Duodenal mucosa (tissue), 2 donors: ENCODE data around the gene HSDL2.
"Not testable (repeated sequence)": the region's sequence is repeated elsewhere in the genome, so short reads cannot be mapped to it uniquely, and the experiment has no call there.

ENCODE experiments used
- H3K27ac ChIP-seq: one replicate; pipeline ENCODE4 v1.7.0; 2013; ENCODE audit warnings: low read depth, low read length
- H3K27me3 ChIP-seq, 2 donors: one replicate each; pipeline ENCODE4 v1.7.0; 2013; ENCODE audit warnings: low read length in 2 of 2, control low read depth in 1 of 2; ENCODE audit not compliant: insufficient read depth in 2 of 2, control insufficient read depth in 1 of 2
- H3K36me3 ChIP-seq, 2 donors: one replicate each; pipeline ENCODE4 v1.7.0; 2013; ENCODE audit warnings: low read length in 2 of 2, control low read depth in 1 of 2; ENCODE audit not compliant: insufficient read depth in 2 of 2, control insufficient read depth in 1 of 2
- H3K4me1 ChIP-seq, 2 donors: one replicate each; pipeline ENCODE4 v1.7.0; 2013; ENCODE audit warnings: low read length in 2 of 2, control low read depth in 1 of 2; ENCODE audit not compliant: insufficient read depth in 2 of 2, control insufficient read depth in 1 of 2
- H3K4me3 ChIP-seq, 2 donors: one replicate each; pipeline ENCODE4 v1.7.0; 2013; ENCODE audit warnings: low read length in 2 of 2, low read depth in 1 of 2
- H3K9ac ChIP-seq, 2 donors: one replicate each; pipeline ENCODE4 v1.7.0; 2013; ENCODE audit warnings: low read length in 2 of 2, low read depth in 1 of 2
- H3K9me3 ChIP-seq, 2 donors: one replicate each; pipeline ENCODE4 v1.7.0; 2013; ENCODE audit warnings: low read length in 2 of 2, control low read depth in 1 of 2; ENCODE audit not compliant: control insufficient read depth in 1 of 2

Gene HSDL2

GRCh38 chr9:112505086-112505485, 125.2 kb downstream of the HSDL2 start:
- Histone ChIP-seq H3K4me3 (no peak overlapping the region), H3K9me3 (no peaks in the 10 kb centered on the region), H3K9ac (no peak overlapping the region), H3K27me3 (no peaks in the 10 kb centered on the region), H3K4me1 (peaks cover 0 to 15% of the 10 kb centered on the region in 2 donors), H3K27ac (no peak overlapping the region), H3K36me3 (no peaks in the 10 kb centered on the region)

GRCh38 chr9:112505607-112506006, 125.7 kb downstream of the HSDL2 start:
- Histone ChIP-seq H3K9me3 (no peaks in the 10 kb centered on the region), H3K36me3 (no peaks in the 10 kb centered on the region), H3K4me1 (peaks cover 0 to 15% of the 10 kb centered on the region in 2 donors), H3K4me3 (peak overlapping the region in 1 of 2 donors; percentile 11), H3K9ac (no peak overlapping the region), H3K27me3 (no peaks in the 10 kb centered on the region), H3K27ac (no peak overlapping the region)

GRCh38 chr9:112506571-112506970, 126.7 kb downstream of the HSDL2 start:
- Histone ChIP-seq H3K36me3 (no peaks in the 10 kb centered on the region), H3K9ac (no peak overlapping the region), H3K9me3 (no peaks in the 10 kb centered on the region), H3K27me3 (no peaks in the 10 kb centered on the region), H3K4me1 (peaks cover 0 to 15% of the 10 kb centered on the region in 2 donors), H3K4me3 (no peak overlapping the region), H3K27ac (no peak overlapping the region)

- Histone ChIP-seq H3K36me3 (no peaks in the 10 kb centered on the region), H3K4me1 (peaks cover 0 to 15% of the 10 kb centered on the region in 2 donors), H3K9me3 (no peaks in the 10 kb centered on the region), H3K27ac (no peak overlapping the region), H3K9ac (no peak overlapping the region), H3K4me3 (no peak overlapping the region), H3K27me3 (no peaks in the 10 kb centered on the region)
Measured at GRCh38 chr9:112507001-112507680, 127.2 kb downstream of the HSDL2 start.

GRCh38 chr9:112508377-112508776, 128.5 kb downstream of the HSDL2 start:
- Histone ChIP-seq H3K36me3 (no peaks in the 10 kb centered on the region), H3K4me3 (no peak overlapping the region), H3K9ac (no peak overlapping the region), H3K4me1 (peaks cover 0 to 15% of the 10 kb centered on the region in 2 donors), H3K27me3 (no peaks in the 10 kb centered on the region), H3K27ac (no peak overlapping the region), H3K9me3 (no peaks in the 10 kb centered on the region)

- not testable (repeated sequence) for H3K36me3 ChIP-seq, H3K9ac ChIP-seq, H3K27me3 ChIP-seq, H3K9me3 ChIP-seq, H3K27ac ChIP-seq, H3K4me1 ChIP-seq, H3K4me3 ChIP-seq
Measured at GRCh38 chr9:112512377-112512776, 132.5 kb downstream of the HSDL2 start.

- Histone ChIP-seq H3K9me3 (no peaks in the 10 kb centered on the region), H3K36me3 (no peaks in the 10 kb centered on the region), H3K4me1 (no peaks in the 10 kb centered on the region), H3K4me3 (no peak overlapping the region), H3K27me3 (no peaks in the 10 kb centered on the region), H3K27ac (no peak overlapping the region), H3K9ac (no peak overlapping the region)
Measured at GRCh38 chr9:112516769-112517168, 136.9 kb downstream of the HSDL2 start.

- Histone ChIP-seq H3K9ac (no peak overlapping the region), H3K4me3 (no peak overlapping the region), H3K36me3 (no peaks in the 10 kb centered on the region)
Measured at GRCh38 chr9:112520069-112520468, 140.2 kb downstream of the HSDL2 start.

GRCh38 chr9:112520656-112521055, 140.7 kb downstream of the HSDL2 start:
- Histone ChIP-seq H3K9ac (no peak overlapping the region), H3K9me3 (no peaks in the 10 kb centered on the region), H3K27me3 (no peaks in the 10 kb centered on the region), H3K4me3 (no peak overlapping the region), H3K36me3 (no peaks in the 10 kb centered on the region), H3K4me1 (no peaks in the 10 kb centered on the region), H3K27ac (no peak overlapping the region)

More at GRCh38 chr9:112520069-112520468, 140.2 kb downstream of the HSDL2 start:
- H3K27ac ChIP-seq: no peak overlapping the region
- H3K4me1 ChIP-seq: no peaks in the 10 kb centered on the region
- H3K27me3 ChIP-seq: no peaks in the 10 kb centered on the region
- H3K9me3 ChIP-seq: no peaks in the 10 kb centered on the region
